Sigmoid colon (tissue), 4 donors: ENCODE measurements around the gene TIMP2.

Experiments used
- CTCF ChIP-seq, 4 experiments: fragments of 450-650 bp in 3 of 4; fragments of 200-600 bp in 1 of 4; IDR thresholded peaks; one replicate each; pipeline ENCODE4 v1.5.1; 2016 to 2019; ENCODE audit warnings: antibody characterized with exemption in 4 of 4, mild to moderate bottlenecking in 3 of 4, moderate library complexity in 2 of 4
- EP300 ChIP-seq, 4 donors: sonication (generic); formaldehyde crosslinking; IDR thresholded peaks; one replicate each; pipeline ENCODE4 v1.6.1; 2017; ENCODE audit warnings: antibody characterized with exemption in 4 of 4
- POLR2A ChIP-seq, 2 donors: fragments of 450-650 bp; IDR thresholded peaks; one replicate each; pipeline ENCODE4 v1.6.1; 2016; ENCODE audit warnings: antibody characterized with exemption in 2 of 2, mild to moderate bottlenecking in 2 of 2, moderate library complexity in 2 of 2
- POLR2AphosphoS5 ChIP-seq, 4 donors: sonication (generic); formaldehyde crosslinking; IDR thresholded peaks; one replicate each; pipeline ENCODE4 v1.6.1; 2017; ENCODE audit warnings: antibody characterized with exemption in 4 of 4

DNA sequence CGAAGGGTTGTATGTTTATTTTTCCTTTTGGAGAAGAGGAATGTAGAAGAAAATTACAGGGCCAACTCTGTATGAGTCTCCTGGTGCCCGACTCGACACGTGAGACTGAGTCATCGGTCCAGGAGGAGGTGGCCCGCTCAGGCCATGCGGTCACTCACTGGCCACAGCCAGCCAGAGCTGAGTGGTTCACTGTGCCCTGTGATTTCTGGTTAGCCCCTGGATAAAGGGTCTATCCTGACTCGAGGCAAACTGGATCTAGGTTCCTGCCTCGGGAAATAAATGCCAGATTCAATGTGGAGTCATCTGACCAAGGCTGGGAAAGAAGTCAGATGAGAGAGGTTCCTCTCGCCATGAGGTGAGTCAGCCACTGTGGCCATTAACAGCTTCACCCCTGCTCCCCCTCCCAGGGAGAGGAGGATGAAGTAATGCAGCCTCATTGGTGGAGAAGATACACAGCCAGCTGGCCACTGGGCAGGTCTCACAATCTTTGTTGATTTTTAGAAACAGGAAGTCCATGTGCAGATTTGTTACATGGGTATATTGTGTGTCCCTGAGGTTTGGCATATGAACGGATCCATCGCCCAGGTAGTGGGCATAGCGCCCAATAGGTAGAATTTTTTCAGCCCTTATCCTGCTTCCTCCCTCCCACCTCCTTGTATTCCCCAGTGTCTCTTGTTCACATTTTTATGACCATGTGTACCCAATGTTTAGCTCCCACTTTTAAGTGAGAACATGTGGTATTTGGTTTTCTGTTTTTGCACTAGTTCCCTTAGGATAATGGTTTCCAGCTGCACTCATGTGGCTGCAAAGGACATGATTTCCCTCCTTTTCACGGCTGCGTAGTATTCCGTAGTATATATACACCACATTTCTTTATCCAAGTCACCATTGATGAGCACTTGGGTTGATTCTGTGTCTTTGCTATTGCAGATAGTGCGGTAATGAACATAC, 62.8 kb downstream of the TIMP2 start:
- TF ChIP-seq POLR2AphosphoS5 (IDR thresholded peaks at IDR 0.05) (peak in 3 of 4 donors; percentile 49 to 78 (median 54)), CTCF (IDR thresholded peaks at IDR 0.05) (no peak), POLR2A (IDR thresholded peaks at IDR 0.05) (no peak), EP300 (IDR thresholded peaks at IDR 0.05) (peak in 1 of 4 donors; percentile 74)
